Nucleus accumbens (tissue), 56 donors: ENCODE results near the gene YWHAQ.
A peak's percentile ranks its signal among the peaks of the same experiment; 100 is the strongest.

ENCODE experiments used
- DNase-seq, 56 donors: peaks; one replicate each; lab custom pipeline; 2025; lab: John Stamatoyannopoulos, UW

YWHAQ gene

DNA sequence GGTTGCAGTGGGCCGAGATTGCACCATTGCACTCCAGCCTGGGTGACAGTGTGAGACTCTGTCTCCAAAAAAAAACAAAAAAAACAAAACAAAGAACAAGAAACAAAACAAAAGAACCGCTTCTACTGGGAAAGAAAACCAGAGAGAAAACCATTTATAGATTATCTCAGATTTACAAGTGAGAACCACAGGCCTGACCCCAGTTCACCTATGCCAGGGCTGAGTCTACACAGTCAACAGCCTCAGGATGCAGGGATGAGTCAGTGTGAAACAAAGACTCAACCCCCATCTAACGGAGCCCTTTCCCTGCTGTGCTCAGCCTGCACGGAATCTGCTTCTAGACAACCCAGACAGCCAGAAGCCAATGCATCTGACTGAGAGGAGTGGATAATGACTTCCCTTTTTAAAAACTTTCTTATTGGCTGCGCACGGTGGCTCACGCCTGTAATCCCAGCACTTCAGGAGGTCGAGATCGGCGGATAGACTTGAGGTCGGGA, 25.5 kb upstream of the YWHAQ start:
- peak in 1 of 56 donors; percentile 17 for DNase-seq

DNA sequence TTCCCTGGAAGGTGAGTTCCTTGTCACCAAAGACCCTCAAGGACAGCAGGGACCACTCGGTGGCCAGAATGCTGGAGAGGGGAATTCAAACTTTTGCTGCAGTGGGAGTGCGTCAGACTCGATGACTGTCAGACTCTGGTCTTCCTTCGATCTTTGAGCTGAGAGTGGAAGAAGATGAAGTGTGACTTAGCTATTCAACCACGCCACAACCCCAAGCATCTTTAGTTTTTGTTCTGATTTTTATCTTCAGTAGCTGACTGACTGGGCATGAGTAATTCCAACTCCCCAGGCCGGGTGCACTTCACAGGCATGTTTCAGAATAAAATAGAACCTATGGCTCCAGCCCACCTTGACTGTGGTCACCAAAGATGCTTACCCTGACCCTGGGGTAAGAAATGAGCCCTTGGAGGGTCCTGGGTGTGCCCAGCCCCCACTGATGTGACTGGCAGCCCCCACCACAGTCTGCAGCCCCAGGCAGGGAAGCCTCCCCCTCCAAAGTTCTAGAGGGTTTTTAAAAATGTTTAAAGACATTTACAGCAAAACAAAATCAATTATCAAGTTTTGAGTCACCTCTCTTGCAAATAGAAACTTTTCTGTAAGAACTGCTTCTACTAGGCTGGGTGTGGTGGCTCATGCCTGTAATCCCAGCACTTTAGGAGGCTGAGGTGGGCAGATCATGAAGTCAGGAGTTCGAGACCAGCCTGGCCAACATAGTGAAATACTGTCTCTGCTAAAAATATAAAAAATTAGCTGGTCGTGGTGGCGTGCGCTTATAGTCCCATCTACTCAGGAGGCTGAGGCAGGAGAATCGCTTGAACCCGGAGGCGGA, 24.9 kb upstream of the YWHAQ start:
- no peak for DNase-seq

DNA sequence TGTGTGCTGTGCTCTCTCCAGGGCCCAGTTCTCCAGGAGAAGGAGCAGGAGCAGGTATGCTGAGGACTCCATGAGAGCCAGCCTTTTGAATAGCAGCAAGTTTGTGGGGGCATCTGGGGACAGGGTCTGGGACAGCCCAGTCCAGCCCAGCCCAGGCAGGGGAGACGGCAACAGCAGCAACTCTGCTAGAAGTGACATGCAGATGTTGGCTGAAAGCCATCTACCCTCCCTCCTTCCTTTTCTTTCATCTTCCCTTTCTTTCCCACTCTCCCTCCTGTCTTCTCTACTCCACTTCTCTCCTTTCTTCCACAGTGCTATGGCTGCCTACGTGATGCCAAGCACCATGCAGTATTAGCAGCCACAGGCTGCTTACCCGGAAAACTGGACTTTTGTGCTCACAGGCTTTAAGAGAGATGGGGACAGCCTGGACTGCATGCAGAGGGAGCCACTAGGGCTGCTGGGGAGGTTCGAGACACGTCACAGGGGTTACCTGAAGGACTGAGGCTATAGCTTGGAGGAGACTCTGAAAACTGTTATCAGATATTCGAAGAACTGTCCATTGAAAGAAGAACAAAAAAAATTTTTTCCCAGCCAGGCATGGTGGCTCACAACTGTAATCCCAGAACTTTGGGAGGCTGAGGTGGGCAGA, 23.8 kb upstream of the YWHAQ start:
- peak in 3 of 56 donors; percentile 20 to 32 (median 31) for DNase-seq

DNA sequence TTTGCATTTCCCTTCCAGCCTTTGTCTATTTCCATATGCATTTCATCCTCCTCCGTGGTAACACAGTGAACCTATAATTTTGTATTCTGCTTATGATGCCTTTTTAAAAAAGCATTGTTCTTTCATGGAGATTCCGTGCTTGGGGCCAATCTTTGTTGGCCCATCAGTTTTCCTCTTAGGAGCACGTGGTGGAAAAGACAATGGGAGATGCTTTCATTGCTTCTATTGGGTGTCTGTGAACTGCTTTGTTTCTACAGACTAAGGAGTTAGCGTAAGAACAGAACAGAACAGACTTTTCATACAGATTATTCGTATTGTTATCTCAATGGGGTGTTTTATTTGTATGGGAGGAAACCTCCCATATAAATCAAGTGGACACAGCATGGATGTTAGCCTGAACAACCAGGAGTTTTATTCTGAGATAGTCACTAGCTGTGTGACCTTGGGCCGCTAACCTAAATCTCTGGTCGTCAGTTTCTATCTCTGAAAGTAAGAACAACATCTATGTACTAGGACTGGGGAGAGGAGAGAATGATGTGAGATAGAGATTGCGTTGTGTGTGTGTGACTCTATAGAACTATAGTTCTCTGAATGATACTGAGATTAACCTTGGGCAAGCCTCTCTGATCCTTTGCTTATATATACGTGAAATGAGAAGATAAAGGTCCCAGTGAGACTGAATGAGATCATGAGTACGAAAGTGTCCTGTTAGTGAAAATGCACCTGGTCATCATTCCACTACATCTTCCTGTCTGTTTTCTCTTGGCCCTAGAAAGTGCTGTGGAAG, 22.9 kb upstream of the YWHAQ start:
- DNase-seq, result peak in 21 of 56 donors; percentile 13 to 55 (median 36)

DNA sequence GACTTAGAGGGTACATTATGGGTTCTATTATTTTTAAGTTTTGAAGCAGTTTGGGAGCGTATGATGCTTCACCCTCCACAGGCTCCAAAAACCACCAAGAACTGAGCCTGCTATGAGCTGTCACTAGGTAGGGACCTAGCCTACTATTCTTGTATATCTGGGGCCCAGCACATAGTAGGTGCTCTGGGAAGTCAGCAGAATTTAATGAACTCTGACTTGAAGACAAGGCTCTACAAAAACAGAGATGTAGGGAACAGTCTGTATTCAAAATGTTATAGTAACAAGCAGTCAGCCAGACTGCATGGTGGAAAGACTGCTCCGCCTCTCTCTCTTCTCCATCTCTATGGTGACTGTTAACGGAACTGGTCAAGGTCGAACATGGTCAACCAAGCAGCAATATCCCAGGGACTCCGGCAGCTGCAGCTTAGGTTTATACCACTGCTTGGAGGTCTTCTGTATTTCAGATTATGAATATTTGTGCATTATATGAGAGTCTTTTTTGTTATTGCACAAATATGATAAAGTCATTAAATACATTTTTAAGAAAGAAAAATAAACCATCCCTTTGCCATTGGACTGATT, 22.2 kb upstream of the YWHAQ start:
- peak in 3 of 56 donors; percentile 17 to 30 (median 25) for DNase-seq

DNA sequence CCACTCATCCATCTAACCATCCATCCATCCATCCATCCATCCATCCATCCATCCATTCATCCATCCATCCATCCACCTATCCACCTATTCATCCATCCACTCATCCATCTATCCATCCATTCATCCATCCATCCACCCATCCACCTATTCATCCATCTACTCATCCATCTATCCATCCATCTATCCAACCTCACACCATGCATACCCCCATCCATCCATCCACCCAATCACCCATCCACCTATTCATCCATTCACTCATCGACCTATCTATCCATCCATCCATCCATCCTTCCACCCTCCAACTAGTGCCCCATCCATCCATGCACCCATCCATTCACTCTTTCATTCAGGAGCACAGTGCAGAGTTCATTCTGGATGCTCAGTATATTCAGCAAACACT, 21.5 kb upstream of the YWHAQ start:
- no peak for DNase-seq

DNA sequence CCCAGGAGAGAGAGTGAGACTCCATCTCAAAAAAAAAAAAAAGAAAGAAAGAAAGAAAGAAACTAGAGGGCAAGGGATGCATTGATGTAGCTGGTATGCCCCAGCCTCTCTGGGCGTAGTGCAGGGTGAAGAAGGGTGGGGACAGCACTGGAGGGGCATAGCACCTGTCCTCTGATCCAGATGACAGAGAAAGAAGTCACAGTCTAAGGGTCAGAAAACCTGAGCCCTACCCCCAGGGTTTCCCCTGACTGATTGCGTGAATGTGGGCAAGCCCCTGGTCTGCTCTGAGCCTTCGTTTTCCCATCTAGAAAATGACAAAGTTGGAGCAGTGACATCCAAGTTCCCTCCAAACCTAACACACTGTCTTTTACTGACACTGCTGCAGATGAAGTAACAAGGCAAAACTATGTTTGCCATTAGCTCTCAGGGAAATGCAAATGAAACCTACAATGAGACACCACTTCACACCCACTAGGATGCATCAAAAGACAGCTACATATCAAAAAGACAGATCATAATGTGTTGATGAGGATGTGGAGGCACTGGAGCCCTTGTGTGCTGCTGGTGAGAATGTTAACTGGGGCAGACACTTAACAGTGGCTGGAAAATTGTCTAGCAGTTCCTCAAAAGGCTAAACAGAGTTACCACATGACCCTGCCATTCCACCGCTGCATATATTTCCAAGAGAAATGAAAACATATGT, 19.5 kb upstream of the YWHAQ start:
- no peak for DNase-seq

DNA sequence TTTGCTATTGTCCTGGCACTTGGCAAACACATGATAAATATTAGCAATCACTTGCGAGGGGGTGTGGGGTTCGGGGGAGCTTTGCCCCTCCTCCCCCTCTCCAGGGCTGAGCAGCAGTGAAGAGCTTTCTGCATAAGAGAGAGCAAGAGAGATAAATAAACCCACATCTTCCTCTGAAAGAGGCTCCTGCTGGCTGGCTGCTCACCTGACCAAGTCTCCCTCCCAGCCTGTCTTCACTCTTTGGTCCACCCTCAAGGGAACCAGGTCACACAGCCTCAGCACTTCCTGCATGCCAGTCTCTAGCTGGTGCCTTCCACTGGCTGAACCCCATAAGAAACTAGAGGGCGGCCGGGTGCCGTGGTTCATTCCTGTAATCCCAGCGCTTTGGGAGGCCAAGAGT, 18.5 kb upstream of the YWHAQ start:
- no peak for DNase-seq

DNA sequence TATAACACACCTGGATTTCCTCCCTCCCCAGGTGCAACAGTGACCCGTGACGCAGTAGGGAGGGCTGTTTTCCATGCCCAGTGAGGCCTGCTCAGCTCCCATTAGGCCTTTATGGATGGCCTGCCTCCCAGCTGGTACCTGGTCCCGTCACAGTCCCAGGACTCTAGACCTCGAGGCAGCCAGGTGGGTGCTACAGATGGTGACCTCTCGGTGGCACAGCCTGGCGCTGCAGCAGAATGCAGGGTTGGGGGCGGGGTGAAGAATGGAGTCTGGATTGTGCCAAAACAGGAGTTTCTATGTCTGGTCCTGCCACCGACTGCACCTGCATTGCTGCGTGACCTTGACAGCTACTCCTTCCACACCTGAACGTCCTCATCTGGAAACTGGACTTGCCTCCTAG, 18.0 kb upstream of the YWHAQ start:
- no peak for DNase-seq

DNA sequence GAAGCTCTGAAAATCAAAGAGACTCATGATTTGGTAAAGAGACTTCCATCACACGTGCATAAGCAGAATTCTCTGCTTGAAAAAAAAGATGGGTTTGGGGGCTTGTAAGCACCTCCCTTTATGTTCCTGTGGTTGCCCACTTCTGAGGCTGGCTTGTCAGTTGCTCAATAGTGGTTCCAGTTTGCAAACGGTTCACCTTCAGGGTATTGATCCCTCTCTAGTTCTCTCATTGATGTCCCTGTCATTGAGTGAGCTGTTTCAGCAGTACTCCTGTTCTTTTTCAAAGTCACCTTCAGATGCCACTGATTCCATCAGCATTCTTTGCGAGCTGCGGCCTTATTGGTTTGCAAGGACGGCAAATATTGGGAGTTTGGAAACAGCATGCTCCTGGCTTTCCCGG, 17.1 kb upstream of the YWHAQ start:
- DNase-seq, result no peak

DNA sequence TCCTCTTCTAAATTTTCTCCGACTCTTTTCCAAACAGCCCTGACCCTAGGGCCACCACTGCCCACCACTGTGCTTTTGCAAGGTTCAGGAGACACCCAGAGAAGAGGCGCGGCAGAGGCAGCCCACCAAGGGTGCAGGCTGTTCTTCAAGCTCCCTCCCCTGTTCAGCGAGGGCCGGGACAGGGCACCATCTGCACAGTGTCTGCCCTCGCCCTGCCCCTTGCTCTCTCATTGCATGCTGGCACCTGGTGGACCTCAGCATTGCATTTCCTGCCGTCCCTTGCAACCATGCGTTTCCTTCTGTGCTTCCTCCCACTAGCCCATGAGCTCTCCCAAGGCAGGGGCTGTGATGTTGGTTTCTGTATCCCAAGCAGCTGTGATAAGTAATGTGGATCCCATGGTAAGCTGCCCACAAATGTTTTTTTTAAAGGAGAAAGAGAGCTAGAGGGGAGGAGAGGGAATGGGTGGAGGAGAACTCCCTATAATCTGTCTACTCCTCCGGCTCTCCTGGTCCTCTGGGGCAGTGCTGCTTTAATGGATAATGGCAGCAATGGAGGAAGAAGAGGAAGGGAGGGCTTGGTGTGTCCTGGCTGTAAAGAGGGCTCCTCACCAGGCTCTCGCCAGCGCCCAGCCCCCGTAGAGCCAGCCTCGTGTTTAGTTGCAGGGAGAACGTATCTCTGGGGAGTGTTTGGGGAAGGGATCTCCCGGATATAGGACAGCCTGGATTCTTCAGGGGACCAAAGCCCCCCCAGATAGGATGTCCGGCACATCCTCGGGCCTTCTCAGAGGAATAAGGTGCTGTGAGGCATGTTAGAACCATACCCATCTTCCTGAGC, 15.6 kb upstream of the YWHAQ start:
- no peak for DNase-seq

DNA sequence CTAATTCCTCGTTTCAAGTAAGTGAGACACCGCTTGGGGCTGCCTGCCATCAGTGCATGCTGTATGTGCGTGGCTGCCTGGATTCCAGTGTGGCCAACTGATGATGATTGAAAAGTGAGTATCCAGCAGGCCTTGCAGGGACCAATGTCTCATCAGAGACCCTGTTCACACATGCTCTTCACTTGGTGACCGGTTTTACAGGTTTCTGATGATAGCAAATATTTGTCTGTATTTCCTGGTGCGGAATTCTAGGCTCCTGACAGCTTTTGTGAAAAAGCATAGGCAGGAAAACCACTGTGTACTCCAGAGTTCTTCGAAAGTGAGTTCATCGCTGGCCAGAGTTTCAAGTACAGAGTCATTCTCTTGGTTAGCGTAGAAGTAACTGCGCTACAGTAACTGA, 13.8 kb upstream of the YWHAQ start:
- DNase-seq, result no peak

DNA sequence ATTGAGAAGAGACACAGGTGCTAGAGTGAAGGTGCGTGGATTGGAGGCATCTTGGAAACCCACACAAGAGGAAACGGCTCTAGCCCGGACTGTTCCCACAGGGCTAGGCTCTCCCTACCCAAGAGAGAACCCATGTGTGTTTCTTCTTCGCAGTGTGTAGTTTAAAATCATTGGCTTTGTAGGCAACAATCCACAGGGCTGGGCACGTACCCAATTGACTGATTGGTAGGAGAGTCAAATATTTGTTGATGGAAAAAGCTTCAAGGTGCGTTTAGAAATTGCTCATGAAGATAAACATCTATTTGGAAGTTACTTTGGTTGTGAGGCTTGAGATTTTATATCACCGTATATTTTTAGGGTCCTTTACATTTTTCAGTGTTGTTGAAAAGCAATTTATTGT, 13.2 kb upstream of the YWHAQ start:
- DNase-seq, result no peak

DNA sequence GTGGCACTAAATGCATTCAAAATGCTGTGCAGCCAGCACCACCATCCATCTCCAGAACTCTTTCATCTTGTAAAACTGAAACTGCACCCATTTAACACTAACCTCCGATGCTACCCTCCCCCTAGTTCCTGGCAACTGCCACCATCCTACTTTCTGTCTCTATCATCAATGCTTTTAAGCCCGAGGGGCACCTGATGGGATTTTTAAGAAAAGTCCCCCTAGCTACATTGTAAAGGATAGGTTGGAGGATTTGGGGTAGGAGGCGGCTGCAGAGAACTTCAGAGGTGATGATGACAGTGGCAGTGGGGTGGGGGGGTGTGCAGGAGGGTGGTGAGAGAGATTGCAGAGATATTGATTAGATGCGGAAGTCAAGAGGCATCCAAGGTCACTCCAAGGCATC, 10.8 kb upstream of the YWHAQ start:
- DNase-seq, result no peak

DNA sequence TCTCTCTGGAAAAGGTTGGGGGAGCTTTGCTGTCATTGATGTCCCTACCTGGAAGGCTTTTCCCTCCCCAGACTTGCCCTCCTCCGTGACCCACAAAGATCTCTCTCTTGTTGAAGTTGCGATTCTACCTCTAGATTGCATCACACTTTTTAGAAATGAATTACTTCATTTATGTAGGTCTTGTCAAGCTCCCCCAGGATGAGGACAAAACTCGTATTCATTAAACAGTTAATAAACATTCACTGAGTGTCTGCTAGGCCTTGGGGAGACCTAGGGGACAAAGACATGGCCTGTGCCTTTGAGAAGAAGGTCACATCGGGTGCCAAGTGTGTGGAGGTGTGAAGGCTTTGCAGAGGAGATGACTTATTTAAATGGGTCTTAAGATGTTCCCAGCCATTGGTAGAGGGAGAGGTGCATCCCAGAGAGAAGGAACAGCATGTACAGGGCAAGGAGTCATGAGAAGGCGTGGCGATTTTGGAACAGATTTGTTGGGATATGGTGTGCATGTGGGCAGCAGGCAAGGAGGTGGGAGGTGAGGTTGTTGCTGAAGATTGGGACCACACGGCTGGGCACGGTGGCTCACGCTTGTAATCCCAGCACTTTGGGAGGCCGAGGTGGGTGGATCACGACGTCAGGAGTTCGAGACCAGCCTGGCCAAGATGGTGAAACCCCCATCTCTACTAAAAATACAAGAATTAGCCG, 9.8 kb upstream of the YWHAQ start:
- no peak for DNase-seq

DNA sequence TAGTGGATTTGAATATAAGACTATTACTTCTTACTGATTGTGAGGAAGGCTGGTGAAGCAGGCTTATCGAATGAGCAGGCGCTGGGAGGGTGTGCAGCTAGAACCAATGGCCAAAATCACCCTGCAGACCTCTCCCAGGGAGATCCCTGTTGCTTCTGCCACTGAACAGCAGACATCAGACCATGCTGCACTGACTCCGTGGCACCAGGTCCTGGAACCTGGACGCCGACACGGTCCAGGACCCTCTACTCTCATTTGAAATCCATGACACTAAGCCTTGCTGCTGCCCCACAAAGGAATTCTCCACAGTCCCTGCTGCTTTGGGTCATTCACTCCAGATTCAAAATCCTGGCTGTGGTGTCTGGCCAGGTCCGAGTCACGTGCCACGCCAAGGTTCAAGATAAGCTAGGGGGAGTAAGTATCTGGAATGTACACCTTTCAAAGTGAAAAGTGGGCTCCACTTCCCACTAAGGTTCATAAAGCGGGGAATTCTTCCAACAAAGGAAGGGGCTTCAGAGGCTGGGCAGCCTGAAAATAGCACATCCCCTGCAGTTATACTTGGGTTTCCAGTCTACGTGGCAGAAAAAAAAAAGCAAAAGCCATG, 9.0 kb upstream of the YWHAQ start:
- no peak for DNase-seq

DNA sequence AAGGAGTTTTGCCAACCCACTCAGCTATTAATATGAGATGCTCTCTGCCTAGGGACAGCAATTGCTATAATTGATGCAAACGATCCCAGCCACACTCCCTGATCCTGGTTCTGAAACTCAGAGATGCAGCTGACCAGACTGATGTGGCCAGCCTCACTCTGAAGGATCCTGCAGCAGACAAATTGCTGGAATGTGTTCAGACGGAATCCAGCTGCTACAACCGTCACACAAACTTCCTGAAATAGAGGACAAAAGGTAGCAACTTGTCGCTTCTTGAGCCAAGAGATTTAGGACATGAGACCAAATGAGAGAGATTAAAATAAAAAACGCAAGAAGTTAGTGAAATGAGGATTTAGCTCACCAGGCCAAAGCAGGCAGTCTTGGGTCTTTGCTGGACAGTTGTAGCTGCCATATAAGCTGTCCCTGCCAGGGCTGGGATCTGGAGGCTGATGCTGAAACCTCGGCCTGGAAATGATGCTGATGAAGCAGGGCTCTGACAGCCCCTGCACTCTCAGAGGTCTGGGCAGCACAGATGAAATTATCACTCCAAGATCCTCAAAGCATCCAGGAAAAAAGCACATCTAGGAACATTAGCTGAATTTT, 8.3 kb upstream of the YWHAQ start:
- DNase-seq, result peak in 7 of 56 donors; percentile 28 to 62 (median 48)

DNA sequence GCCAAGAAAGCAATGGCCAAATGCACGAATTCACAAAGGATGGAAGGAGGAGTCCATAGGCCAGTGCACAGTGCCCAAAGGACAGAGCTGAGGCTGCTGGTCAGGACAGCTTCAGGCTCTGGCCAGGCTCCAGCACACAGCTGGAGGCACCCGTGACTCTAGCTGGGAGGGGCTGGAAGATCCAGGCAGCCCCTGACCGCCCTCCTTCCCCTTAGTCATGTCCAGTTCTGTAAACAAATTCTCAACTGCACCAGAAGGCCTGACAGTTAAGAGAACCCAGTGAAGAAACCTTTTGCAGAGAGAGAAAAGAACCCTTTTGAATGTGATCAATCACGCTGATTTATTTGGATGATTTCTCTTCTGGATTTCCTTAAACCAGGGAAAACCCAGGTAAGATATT, 7.7 kb upstream of the YWHAQ start:
- DNase-seq, result peak in 54 of 56 donors; percentile 27 to 93 (median 82)
